GM12878 (cell line): ENCODE data around the gene ZBTB8OS. TPM values are rescaled to one million over a fixed set of nuclear protein-coding genes. Genes with fewer than 3 reads are reported as not detected.

Experiments
- BMI1 ChIP-seq: fragments of 450-650 bp; IDR thresholded peaks from 2 replicates; pipeline ENCODE4 v1.6.1; 2016; ENCODE audit warnings: mild to moderate bottlenecking, moderate library complexity, borderline replicate concordance
- BRCA1 ChIP-seq: IDR thresholded peaks from 2 replicates; pipeline ENCODE4 v1.6.1; 2011; ENCODE audit warnings: low read depth, low read length, improper control_type of control experiment
- CBX3 ChIP-seq: fragments of 200-600 bp; sonication (generic); IDR thresholded peaks from 2 replicates; pipeline ENCODE4 v1.6.1; 2016; ENCODE audit warnings: low read depth, borderline replicate concordance
- IRF4 ChIP-seq: IDR thresholded peaks from 2 replicates; pipeline ENCODE4 v1.6.1; 2011; ENCODE audit warnings: low read depth, low read length
- MEF2A ChIP-seq: IDR thresholded peaks from 2 replicates; pipeline ENCODE4 v1.6.1; 2011; ENCODE audit warnings: low read depth, mild to moderate bottlenecking, low read length, moderate library complexity; ENCODE audit not compliant: insufficient read depth
- MTA3 ChIP-seq: IDR thresholded peaks from 2 replicates; pipeline ENCODE4 v1.6.1; 2012; ENCODE audit warnings: low read length, inconsistent platforms, borderline replicate concordance
- NR2C1 ChIP-seq: fragments of 450-650 bp; IDR thresholded peaks from 2 replicates; pipeline ENCODE4 v1.6.1; 2017; ENCODE audit warnings: antibody characterized with exemption, mild to moderate bottlenecking, moderate library complexity
- SUZ12 ChIP-seq: fragments of 200-600 bp; sonication (generic); IDR thresholded peaks from one replicate; pipeline ENCODE4 v1.6.1; 2018; ENCODE audit warnings: antibody characterized with exemption, mild to moderate bottlenecking; ENCODE audit not compliant: unreplicated experiment
- polyA plus RNA-seq, 11 experiments: library from polyadenylated mRNA; depleted of rRNA in 4 of 11; unstranded in 6 of 11; stranded (reverse) in 5 of 11; fragments of >200 nt; fragmentation: Nextera tagmentation in 4 of 11; fragmentation: Illumina TruSeq in 1 of 11; extraction: Ambion mirVana in 4 of 11; extraction: Trizol in 1 of 11; gene quantifications; 1 replicate in 1 of 11; 2 replicates in 10 of 11; pipeline versions ENCODE4 v1.2.1 to v1.2.3, GENCODE V29; 2011 to 2016; ENCODE audit warnings: inconsistent platforms in 2 of 11, missing spikeins in 2 of 11, low read depth in 1 of 11
- total RNA-seq, 4 experiments: library from RNA; depleted of rRNA in 3 of 4; stranded (reverse); fragments of >200 nt in 3 of 4; fragmentation: Illumina TruSeq in 1 of 4; extraction: Trizol in 1 of 4; gene quantifications; 2 replicates each; pipeline versions ENCODE4 v1.2.1 to v1.2.3, GENCODE V29; 2013 to 2021
- TF ChIP-seq, protein P1 (sequence below): fragments of 450-650 bp; IDR thresholded peaks from 2 replicates; pipeline ENCODE4 v1.6.1; 2014; ENCODE audit warnings: mild to moderate bottlenecking
- TF ChIP-seq, protein P2 (sequence below): fragments of 450-650 bp; IDR thresholded peaks from 2 replicates; pipeline ENCODE4 v1.6.1; 2016; ENCODE audit warnings: mild to moderate bottlenecking, moderate library complexity, borderline replicate concordance
- TF ChIP-seq, protein P3 (sequence below): fragments of 450-650 bp; IDR thresholded peaks from 2 replicates; pipeline ENCODE4 v1.6.1; 2018; ENCODE audit warnings: borderline replicate concordance, mild to moderate bottlenecking; ENCODE audit not compliant: partially characterized antibody
- TF ChIP-seq, protein P4 (sequence below): IDR thresholded peaks from 2 replicates; pipeline ENCODE4 v1.6.1; 2012; ENCODE audit warnings: low read depth, low read length, improper control_type of control experiment
- TF ChIP-seq, protein P5 (sequence below): fragments of 450-650 bp; IDR thresholded peaks from 2 replicates; pipeline ENCODE4 v1.6.1; 2017; ENCODE audit warnings: mild to moderate bottlenecking

Gene ZBTB8OS
- total and polyA plus RNA-seq, 10 of the 15 experiments (the other 5 are each of a cell fraction or from before 2014, with no cell fraction given), result 77.8 to 350 (median 139) TPM

DNA sequence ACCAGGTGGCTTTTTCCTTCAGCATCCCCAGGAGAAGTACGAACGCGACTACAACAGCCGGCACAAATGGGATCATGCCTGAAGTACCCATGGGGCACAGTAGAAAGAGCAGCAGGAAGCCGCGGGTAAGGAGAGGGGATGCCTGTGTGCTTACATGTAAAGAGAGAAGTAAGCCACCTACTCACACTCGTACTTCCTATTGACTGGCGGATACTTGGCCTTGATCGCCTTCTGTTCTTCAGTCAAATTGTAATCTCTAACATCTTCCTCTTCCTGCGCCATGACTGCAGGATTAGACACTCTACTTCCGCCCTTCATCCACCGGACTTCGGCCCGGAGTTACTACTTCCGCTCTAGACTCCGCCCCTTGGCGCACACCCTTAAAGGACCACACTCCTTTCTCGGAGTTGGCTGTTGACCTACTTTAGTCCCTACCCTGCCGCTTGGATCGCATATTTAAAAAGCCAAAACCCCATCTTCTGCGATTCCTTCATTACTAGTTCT, at the start of gene ZBTB8OS (continued):
- TF ChIP-seq, protein P1, sequence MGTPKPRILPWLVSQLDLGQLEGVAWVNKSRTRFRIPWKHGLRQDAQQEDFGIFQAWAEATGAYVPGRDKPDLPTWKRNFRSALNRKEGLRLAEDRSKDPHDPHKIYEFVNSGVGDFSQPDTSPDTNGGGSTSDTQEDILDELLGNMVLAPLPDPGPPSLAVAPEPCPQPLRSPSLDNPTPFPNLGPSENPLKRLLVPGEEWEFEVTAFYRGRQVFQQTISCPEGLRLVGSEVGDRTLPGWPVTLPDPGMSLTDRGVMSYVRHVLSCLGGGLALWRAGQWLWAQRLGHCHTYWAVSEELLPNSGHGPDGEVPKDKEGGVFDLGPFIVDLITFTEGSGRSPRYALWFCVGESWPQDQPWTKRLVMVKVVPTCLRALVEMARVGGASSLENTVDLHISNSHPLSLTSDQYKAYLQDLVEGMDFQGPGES, result no peak
- peak; percentile 73 for TF ChIP-seq NR2C1
- 0 out of 2 replicates have a peak, but pooled peaks have one; percentile 22 for TF ChIP-seq BMI1
- TF ChIP-seq BRCA1, result no peak
- TF ChIP-seq, protein P2, sequence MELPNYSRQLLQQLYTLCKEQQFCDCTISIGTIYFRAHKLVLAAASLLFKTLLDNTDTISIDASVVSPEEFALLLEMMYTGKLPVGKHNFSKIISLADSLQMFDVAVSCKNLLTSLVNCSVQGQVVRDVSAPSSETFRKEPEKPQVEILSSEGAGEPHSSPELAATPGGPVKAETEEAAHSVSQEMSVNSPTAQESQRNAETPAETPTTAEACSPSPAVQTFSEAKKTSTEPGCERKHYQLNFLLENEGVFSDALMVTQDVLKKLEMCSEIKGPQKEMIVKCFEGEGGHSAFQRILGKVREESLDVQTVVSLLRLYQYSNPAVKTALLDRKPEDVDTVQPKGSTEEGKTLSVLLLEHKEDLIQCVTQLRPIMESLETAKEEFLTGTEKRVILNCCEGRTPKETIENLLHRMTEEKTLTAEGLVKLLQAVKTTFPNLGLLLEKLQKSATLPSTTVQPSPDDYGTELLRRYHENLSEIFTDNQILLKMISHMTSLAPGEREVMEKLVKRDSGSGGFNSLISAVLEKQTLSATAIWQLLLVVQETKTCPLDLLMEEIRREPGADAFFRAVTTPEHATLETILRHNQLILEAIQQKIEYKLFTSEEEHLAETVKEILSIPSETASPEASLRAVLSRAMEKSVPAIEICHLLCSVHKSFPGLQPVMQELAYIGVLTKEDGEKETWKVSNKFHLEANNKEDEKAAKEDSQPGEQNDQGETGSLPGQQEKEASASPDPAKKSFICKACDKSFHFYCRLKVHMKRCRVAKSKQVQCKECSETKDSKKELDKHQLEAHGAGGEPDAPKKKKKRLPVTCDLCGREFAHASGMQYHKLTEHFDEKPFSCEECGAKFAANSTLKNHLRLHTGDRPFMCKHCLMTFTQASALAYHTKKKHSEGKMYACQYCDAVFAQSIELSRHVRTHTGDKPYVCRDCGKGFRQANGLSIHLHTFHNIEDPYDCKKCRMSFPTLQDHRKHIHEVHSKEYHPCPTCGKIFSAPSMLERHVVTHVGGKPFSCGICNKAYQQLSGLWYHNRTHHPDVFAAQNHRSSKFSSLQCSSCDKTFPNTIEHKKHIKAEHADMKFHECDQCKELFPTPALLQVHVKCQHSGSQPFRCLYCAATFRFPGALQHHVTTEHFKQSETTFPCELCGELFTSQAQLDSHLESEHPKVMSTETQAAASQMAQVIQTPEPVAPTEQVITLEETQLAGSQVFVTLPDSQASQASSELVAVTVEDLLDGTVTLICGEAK, result peak; percentile 95
- TF ChIP-seq, protein P3, sequence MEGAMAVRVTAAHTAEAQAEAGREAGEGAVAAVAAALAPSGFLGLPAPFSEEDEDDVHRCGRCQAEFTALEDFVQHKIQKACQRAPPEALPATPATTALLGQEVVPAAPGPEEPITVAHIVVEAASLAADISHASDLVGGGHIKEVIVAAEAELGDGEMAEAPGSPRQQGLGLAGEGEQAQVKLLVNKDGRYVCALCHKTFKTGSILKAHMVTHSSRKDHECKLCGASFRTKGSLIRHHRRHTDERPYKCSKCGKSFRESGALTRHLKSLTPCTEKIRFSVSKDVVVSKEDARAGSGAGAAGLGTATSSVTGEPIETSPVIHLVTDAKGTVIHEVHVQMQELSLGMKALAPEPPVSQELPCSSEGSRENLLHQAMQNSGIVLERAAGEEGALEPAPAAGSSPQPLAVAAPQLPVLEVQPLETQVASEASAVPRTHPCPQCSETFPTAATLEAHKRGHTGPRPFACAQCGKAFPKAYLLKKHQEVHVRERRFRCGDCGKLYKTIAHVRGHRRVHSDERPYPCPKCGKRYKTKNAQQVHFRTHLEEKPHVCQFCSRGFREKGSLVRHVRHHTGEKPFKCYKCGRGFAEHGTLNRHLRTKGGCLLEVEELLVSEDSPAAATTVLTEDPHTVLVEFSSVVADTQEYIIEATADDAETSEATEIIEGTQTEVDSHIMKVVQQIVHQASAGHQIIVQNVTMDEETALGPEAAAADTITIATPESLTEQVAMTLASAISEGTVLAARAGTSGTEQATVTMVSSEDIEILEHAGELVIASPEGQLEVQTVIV, result peak; percentile 80
- TF ChIP-seq, protein P4, sequence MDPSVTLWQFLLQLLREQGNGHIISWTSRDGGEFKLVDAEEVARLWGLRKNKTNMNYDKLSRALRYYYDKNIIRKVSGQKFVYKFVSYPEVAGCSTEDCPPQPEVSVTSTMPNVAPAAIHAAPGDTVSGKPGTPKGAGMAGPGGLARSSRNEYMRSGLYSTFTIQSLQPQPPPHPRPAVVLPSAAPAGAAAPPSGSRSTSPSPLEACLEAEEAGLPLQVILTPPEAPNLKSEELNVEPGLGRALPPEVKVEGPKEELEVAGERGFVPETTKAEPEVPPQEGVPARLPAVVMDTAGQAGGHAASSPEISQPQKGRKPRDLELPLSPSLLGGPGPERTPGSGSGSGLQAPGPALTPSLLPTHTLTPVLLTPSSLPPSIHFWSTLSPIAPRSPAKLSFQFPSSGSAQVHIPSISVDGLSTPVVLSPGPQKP, result peak; percentile 62; the same call in 1 of the 2 replicates
- TF ChIP-seq SUZ12, result no peak
- no peak; the same call in 1 of the 2 replicates for TF ChIP-seq MTA3
- TF ChIP-seq IRF4, result no peak
- no peak for TF ChIP-seq MEF2A
- no peak for TF ChIP-seq CBX3
- TF ChIP-seq, protein P5, sequence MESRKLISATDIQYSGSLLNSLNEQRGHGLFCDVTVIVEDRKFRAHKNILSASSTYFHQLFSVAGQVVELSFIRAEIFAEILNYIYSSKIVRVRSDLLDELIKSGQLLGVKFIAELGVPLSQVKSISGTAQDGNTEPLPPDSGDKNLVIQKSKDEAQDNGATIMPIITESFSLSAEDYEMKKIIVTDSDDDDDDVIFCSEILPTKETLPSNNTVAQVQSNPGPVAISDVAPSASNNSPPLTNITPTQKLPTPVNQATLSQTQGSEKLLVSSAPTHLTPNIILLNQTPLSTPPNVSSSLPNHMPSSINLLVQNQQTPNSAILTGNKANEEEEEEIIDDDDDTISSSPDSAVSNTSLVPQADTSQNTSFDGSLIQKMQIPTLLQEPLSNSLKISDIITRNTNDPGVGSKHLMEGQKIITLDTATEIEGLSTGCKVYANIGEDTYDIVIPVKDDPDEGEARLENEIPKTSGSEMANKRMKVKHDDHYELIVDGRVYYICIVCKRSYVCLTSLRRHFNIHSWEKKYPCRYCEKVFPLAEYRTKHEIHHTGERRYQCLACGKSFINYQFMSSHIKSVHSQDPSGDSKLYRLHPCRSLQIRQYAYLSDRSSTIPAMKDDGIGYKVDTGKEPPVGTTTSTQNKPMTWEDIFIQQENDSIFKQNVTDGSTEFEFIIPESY, result no peak
